ENCODE measurements around the gene TNFRSF1B. TPM values are rescaled to one million over a fixed set of nuclear protein-coding genes. Genes with fewer than 3 reads are reported as not detected.

The TNFRSF1B gene
- polyA plus RNA-seq, 1 donor from 2014 or later, result not detected

- Histone ChIP-seq H3K27ac (ENCODE audit: low read length) (no peak overlapping the region), H3K79me2 (replicated peaks; ENCODE audit: insufficient read depth, low read length) (no peaks in the 10 kb centered on the region), H3F3A (ENCODE audit: insufficient read depth, low read length, poor library complexity, severe bottlenecking) (no peaks in the 10 kb centered on the region), H3K36me3 (ENCODE audit: insufficient read depth, low read length) (no peaks in the 10 kb centered on the region), H3K9me2 (ENCODE audit: insufficient read depth, low read length) (no peaks in the 10 kb centered on the region), H3K27me3 (ENCODE audit: insufficient read depth, low read depth, low read length) (no peaks in the 10 kb centered on the region), H2AFZ (ENCODE audit: low read depth, low read length) (no peak overlapping the region), H3K9me3 (ENCODE audit: low read length) (no peaks in the 10 kb centered on the region), H3K4me3 (ENCODE audit: low read length) (no peak overlapping the region), H3K4me2 (ENCODE audit: low read length) (no peak overlapping the region), H3K9ac (ENCODE audit: low read length) (no peak overlapping the region), H4K20me1 (ENCODE audit: insufficient read depth) (no peaks in the 10 kb centered on the region)
- TF ChIP-seq SMC3 (conservative IDR thresholded peaks at IDR 0.05; ENCODE audit: poor library complexity), result no peak
These were observed 38.2 kb downstream of the TNFRSF1B start for GRCh38 chr1:12204754-12205658.

GRCh38 chr1:12206238-12206637 is 39.4 kb downstream of the TNFRSF1B start:
- Histone ChIP-seq H3K9me2 (ENCODE audit: insufficient read depth, low read length) (no peaks in the 10 kb centered on the region), H3K27me3 (ENCODE audit: insufficient read depth, low read depth, low read length) (no peaks in the 10 kb centered on the region), H3K9me3 (ENCODE audit: low read length) (no peaks in the 10 kb centered on the region), H3K79me2 (replicated peaks; ENCODE audit: insufficient read depth, low read length) (no peaks in the 10 kb centered on the region), H3K36me3 (ENCODE audit: insufficient read depth, low read length) (no peaks in the 10 kb centered on the region), H2AFZ (ENCODE audit: low read depth, low read length) (no peak overlapping the region), H3K27ac (ENCODE audit: low read length) (no peak overlapping the region), H3K4me2 (ENCODE audit: low read length) (no peak overlapping the region), H3K9ac (ENCODE audit: low read length) (no peak overlapping the region), H4K20me1 (ENCODE audit: insufficient read depth) (no peaks in the 10 kb centered on the region), H3K4me3 (ENCODE audit: low read length) (no peak overlapping the region), H3F3A (ENCODE audit: insufficient read depth, low read length, poor library complexity, severe bottlenecking) (no peaks in the 10 kb centered on the region)
- TF ChIP-seq MXI1 (conservative IDR thresholded peaks at IDR 0.05; ENCODE audit: poor library complexity, severe bottlenecking) (no peak), RAD21 (conservative IDR thresholded peaks at IDR 0.05) (no peak), EZH2 (IDR thresholded peaks at IDR 0.05; ENCODE audit: borderline replicate concordance, insufficient read depth, low read length, poor library complexity, severe bottlenecking) (no peak), EP300 (conservative IDR thresholded peaks at IDR 0.05; ENCODE audit: poor library complexity, severe bottlenecking) (no peak), POLR2AphosphoS5 (IDR thresholded peaks at IDR 0.05) (no peak), TAF1 (IDR thresholded peaks at IDR 0.05; ENCODE audit: low read depth) (no peak), SMC3 (conservative IDR thresholded peaks at IDR 0.05; ENCODE audit: poor library complexity) (no peak), CTCF (IDR thresholded peaks at IDR 0.05; ENCODE audit: poor library complexity, severe bottlenecking) (no peak), REST (IDR thresholded peaks at IDR 0.05; ENCODE audit: borderline replicate concordance) (no peak)

Data from neural cell (in vitro differentiated cells).